NCI-H748 (cell line): ENCODE results near the gene KCTD1.

Source experiments
- DNase-seq: peaks from one replicate; lab custom pipeline; 2025; ENCODE audit not compliant: unreplicated experiment; lab: John Stamatoyannopoulos, UW

Gene KCTD1

DNA sequence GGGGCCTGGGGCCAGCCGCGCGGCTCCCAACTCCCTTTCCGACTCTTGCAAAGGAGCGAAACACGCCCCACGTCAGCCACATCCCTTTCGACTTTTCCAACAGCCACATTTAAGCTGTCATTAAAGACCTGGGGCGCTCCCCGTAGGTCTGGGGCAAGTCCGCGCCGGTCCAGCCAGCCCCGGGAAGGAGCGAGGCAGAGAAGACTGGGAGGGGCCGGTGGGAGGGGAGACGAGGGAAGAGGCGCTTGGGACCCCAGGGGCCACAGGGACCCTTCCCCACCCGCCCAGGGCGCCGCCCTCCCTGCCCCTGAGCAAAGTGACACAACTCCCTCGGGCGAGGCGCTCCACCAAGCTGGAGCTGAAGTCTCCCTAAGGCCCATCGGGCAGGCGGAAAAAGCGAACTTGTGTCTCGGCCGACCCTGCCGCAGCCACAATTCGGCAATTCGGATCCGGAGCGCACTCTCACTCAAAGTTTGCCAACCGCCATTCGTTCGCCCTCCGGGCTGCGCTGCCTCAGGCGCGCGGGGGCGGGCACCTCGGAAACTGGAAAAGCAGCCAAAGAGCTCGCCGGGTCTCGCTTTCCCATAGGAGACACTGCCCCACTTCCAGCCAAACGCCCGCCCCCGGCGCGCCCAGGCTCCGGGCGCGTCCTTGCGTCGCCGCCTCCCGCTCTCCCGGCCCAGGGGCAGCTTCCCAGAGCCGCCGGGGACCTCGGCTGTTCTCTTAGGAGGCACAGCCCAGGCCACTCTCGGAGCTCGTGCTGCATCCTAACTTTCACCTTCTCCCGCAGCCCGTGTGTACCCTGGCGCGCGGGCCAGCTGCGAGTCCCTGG is 1.1 kb upstream of the KCTD1 start:
- peak; percentile 83 for DNase-seq

DNA sequence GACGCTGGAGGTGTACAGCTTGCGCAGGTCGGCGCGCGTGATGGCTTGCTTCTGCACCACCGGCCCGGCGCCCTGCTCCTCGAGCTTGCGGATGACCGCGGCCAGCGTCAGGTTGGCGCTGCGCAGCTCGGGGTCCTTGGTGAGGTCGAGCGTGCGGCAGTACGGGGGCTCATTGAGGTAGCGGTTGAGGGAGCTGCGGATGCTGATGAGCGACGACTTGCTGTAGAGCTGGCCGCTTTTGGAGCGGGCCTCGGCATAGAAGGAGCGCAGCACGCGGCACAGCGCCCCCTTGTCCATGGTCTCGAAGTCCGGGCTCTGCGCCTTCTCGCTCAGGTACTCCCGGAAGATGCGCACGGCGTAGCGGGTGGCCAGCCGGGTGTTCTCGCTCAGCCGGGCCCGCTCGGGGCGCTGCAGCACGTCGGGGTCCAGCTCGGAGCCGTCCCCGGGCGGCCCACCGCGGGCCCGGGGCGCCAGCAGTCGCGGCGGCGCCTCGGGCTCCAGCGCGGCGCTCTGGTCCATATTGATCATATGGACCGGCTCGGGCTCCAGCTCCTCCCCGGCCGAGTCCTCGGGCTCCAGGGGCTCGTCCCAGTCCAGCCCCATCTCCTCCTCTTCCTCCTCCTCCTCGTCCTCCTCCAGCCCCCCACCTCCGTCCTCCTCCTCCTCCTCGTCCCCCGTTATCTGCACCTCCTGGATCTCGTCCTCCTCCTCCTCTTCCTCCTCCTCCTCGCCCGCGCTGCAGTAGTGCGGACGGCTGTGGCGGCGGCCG is 523 bp downstream of the KCTD1 start:
- DNase-seq, result peak; percentile 95

DNA sequence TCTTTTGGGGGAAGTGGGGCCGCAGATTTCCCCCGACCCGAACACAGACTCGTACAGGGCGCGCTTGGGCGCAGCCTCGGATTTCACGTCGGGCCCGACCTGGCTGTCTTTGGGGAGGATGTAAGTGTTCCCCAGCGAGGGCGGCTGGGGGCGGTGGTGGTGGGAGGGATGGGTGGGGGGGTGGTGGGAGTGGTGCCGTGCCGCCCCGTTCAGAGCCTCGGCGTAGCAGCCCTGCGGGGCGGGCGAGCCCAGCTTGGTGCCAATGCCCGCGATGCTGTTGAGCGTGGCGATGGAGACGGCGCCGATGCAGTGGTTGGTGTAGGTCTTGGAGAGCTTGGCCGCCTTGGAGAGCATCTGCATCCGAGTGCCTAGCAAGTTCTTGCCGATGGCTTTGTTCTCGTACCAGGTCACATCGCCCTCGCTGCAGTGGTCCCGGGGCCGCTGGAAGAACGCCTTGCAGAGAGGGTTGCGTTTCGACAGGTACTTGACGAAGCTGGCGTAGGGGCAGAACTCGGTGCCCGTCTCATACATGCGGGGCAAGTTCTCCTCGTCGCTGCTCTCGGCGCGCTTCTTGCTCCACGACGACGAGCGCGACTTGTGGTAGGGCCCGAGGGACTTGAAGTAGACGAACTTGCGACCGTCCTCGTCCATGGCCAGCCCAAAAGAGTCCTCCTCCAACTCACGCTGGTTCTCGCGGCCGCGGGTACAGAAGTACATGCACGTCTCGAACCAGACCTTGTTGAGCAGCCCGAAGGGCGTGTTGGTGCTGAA is 1.3 kb downstream of the KCTD1 start:
- DNase-seq, result peak; percentile 83

DNA sequence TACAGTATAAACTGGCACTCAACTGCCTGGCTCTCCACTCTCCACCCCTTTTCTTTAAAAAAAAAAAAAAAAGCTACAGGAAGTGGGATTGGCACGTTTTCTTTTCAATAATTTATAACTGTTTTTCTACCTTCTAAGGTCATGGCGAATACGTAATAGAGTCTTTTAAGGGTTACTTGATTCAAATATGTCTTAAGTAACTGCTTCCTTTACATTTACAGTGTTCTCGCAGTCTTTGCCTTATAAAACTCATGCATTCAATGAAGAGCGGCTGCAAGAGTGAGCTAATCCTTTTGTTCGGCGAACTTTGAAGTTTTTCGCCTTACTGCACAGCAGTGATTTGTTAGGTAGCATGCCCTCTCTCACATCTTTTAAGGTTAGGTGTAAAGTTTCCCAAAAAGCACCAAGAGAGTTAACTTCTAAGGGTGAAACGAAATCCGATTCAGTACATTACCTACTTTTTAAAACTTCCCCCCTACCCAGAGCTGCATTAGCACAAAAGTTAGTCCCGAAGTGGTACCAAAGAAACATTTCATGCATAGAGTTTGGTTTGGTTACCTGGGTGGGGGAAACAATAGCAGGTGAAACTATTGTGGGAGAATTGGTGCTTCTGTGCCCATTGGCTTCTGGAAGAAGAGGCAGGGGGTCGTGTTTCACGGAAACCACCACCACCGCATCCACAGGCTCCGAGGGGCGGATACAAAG is 2.0 kb downstream of the KCTD1 start:
- DNase-seq, result peak; percentile 34

DNA sequence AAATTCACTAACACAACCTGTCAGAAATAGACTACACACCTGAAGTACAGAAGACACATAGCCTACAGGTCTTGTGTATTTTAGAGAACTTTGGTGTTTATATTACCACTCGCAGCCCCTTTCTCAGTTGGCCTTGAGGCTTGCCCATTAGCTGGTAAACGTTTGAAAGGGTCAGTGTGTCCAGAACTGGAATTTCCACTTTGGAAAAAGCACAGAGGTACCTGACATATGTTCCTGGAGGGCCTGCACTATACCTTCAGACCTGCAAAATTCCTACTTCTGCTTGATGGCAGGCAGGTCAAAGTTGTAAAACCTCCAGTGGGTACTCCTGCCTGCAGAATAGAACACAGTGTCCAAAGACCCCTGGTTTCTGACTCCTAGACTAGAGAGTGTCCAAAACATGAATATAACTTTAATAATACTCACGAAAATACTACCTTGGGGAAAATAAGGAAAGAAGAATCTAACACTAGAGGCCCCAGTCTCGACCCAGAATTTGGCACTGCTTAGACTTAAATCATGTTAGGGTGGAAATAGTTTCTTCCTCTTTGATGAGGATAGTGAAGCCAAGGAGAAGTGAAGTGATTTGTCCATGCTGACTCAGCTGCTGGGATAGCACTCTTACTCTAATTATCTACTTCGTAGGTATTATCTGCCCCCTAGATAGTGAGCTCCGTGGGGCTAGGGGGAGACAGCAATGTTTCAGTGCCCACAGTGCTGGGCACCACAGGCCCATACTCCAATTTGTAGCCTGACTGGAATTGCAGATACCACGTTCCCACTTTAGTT is 2.8 kb downstream of the KCTD1 start:
- peak; percentile 29 for DNase-seq

DNA sequence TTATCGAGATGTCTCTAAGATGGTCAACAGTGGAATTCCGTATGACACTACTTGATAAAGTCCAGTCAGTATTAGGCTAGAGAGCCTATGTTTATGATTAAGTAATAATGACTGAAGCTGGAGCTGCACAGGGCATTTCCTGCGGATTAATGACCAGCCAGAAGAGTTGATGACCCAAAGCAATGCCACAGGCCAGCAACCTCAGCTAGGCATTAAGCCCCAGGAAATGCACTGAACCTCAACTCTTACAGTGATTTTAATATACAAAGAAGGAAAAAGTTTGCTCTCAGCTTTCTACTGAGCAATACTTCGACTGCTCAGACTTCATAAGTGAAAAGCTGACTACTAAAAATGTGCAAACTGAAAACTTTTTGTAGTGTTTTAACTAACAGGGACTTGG is 3.9 kb downstream of the KCTD1 start:
- DNase-seq, result no peak

DNA sequence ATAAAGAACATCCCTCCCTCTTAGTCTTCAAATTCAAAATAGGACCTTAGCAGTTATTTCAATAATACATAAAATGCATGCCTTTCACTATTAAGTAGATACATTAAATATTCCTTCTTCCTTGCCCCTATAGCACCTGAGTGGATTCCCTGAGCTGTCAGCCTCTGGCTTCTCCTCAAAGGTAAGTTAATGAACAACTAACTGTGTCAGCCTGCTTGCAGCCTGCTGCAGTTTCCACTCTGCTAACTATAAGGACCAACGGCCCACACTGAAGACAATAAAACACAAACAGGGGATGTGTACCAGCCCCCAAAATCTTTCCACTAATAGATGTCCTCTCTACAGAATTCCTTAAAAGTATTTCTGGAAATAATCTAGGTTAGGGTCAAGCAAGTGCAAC is 5.0 kb downstream of the KCTD1 start:
- DNase-seq, result no peak

DNA sequence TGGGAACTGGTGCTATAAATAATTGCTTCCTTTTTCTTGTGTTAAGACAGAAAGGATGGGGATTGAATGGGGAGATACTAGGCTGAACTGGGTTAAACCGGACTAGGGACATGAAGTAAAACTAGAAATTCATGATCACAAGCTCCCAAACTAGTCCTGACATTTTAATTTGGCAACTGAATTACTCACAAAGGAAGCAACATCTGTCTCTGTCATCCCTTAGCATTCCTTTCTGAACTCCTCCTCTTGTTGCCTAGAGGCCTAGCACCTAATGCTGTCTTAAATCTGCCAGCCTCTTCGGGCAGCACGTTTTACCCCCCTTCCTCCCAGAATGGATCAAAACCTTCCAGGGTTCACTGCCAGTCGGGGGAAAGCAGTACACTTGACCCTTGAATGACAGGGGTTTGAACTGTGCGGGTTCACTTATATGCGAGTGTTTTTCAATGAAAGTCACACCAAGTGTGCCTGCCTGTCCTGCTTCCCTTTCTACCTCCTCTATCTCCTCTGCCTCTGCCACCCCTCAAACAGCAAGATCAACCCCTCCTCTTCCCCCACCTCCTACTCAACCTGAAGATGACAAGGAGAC is 8.2 kb downstream of the KCTD1 start:
- no peak for DNase-seq

DNA sequence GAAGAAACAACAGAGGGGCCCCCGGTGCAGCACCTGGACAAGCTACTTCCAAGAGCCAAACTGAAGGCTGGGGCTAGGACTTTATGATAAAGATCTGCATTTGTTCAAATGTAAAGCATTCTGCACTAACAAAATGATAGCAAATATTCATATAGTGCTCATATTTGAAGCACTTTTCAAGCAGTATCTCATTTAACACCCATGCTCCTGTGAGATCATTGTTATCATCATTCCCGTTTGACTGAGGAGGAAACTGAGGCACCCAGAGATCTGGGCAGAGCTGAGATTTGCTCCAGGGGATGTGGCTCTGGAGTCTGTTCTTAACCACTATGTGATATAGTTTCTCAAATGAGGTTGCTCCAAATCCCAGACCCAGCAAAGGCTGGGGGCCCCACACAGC is 9.8 kb downstream of the KCTD1 start:
- DNase-seq, result no peak

DNA sequence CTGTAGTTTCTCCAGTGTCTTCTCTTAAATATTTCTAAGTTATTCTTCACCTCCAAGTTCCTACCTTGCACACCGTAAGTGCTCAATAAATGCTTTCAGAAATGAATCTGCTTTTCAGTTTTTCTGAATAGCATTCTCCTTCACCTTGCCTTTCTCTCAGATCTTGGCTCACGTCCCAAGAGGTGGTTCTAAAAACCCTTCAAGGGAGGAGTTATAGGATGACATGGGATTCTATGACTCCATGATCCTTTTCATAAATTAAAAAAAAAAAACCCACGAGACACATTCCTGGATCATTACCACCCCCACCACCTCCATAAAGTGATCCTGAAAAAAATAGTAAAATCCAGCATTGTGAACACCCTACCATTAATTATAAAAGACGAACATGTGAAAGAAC is 11.7 kb downstream of the KCTD1 start:
- DNase-seq, result no peak

DNA sequence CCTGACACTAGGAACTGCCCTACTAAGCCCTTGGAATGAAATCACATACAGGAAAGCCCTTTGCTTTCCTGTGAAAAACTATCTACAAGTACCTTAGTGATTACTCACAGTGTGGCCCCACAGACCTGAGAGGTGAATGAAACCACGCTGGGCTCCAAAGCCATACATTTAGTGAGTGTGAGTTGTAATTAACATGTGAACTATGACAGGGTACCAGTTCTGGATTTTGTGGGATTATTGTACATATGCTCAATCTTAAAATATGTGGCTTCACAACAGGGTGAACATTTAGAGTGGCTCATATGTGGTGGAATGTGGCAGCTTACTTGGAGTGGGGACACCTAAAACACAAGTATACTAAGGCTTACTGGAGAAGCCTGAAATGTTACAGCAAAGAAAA is 12.3 kb downstream of the KCTD1 start:
- no peak for DNase-seq

DNA sequence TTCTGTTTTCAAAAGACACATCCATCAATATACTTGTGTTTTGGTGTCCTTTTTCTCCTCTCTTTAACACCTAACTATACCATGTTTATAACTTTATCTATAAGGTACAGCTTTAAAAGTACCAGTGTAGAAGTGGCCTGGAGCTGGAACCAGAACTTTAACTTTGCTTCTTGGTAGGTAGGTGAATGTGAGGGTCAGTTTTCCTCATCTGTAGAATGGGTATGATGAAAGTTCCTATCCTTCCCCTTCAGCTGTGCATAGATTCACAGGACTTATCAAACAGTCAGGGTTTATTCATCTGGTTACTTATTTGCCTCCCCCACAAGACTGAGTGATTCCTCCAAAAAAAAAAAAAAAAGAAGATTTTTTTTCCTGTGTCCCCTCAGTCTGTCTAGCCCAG is 12.7 kb downstream of the KCTD1 start:
- DNase-seq, result no peak

DNA sequence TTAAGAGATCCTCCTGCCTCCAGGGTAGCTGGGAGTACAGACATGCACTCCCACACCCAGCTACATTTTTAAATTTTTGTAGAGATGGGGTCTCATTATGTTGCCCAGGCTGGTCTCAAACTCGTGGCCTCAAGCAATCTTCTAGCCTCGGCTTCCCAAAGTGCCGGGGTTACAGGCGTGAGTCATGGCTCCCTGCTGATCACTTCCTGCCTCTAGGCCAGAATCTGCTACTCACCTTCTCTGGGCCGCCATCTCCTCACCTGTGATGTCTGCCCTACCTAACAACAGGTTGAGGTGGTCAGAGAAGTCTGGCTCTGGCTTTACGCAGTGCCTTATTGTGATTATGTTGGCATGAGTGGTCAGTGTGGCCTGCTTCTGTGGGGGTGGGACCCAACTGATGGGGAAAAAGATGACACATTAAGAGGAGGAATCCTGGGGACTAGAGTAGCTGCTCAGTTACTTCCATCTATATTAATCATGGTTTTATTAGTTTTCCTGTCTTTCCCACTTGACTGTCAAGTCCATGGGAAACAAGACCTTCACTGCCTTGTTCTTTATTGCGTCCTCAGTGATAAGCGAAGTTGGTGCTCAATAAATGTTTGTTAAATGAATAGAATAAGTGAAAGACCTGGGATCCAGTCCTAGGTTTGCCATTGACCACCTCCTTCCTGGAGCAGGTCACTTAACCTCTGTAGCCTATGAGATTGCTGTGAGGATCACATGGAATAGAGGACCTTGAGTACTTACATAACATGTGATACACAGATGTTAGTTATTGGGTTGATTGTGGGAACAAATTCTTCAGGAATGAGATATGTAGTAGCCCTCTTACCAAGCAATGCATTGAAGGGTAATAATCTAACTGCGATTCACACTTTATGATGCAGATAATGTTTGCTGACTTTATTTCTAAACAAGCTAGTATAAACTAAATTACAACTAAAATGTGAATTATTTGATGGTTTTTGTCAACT is 15.7 kb downstream of the KCTD1 start:
- no peak for DNase-seq

DNA sequence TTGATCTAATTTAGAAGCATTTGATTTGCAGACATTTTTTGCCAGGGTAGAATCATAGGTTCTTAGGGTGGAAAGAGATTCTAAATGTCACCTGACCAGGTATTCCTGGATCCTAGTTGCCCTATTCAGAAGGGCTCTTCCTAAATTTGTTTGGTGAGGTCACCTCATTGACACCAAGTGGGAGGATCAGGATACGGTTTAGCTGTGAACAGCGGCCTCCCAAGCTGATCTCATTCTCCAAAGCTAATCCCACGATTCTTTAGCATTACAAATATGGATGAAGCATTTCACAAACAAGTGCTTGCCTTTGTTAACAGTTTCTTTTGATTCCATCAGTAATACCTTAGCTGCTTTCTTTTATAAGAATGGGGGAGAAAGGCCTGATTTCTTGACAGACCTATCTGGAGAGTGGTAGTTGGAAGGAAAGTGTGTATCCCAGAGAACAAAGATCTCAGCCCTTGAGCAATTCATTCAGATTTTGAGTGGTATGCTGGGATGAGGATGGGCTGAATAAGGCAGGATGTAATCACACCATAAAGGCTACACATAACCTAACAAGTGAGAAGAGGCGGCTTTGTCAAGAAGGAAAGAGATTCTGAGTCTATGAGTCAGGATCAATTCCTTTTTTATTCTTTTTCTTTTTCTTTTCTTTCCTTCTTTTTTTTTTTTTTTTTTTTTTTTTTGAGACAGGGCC is 16.6 kb downstream of the KCTD1 start:
- DNase-seq, result no peak

DNA sequence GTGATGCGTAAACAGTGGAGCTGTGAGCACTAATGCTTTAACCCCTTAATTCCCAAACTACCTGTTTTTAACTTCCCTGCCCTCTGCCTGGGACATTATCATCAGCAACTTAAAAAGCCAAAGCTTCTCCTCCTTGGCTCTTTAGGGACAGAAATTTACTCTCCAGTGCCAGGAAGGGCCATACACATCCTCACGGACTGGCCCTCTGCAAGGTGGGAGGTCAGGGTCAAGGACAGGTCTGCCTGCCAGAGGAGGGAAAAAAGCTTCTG is 21.5 kb downstream of the KCTD1 start:
- no peak for DNase-seq

DNA sequence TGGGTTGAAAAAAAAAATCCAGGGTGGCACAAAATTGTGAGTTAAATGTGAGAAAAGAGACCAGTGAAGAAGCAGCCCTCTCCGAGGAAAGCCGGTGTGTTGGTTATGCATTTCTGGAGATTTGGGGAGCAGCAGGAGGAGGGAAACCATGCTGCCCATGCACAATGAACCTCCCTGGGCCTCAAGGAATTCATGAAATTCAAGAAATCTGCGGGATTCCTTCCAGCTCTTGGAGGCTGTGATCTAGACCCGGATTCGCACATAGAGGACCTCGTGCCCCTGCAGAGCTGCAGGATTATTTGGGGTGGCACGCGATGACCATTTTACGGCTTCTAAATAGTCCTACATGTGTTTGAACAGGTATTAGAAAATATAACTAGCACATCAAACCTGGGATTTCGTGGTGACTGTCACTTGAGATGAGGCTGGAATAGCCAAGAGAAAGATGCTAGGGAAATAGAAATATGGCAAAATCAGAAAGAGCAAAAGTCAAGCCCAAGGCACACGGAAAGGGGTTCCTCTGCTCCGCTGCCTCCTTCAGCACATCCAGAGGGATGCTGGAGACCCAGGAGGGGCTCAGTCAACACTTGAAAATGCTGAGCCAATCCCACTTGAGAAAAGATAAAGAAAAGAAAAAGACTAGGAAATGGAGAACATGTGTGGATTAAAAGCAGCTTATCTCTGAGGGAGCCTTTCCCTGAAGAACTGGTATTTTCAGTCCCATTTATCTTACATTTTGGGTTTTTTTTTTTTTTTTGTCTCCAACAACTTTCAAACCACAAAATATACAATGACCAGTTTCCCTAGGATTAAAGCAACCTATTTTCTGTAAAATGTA is 22.0 kb downstream of the KCTD1 start:
- no peak for DNase-seq

DNA sequence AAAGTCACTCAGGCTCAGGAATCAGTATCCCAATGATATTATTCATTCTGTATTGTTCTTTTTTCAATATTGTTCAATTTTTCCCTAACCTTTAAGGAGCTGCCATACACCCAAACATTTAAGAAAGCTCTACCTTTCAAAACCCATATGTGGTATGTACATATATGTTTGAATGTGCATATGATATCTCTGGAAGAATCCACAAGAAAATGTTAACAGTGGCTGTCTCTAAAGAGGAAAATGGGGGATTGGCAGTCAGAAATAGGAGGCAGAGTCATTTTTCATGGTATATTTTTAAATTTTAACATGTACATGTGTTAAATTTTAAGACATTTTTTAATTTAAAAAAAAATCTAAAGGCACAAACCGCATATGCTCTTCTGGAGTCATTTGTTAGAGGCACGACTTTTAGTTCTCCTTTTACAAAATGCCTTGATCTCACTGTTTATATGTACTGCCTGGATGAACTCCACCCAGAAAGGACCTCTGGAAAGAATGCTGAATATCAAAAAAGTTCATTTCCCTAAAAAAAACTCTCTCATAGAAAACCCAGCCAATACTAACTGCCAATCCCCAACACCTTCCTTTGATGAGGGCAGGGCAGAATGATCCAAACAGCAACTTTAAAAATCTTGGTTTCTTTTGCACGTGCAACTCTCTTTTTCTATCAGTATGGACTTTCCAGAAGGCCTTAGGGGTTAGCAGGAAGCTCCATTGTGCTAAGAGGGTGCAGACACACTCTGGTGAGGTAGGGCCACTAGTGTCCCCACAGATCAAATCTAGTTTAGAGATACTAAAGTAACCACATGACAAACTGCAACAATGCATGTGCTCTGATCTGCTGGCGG is 23.6 kb downstream of the KCTD1 start:
- DNase-seq, result no peak
